HG03457 (cell line): Measurements from ENCODE around the gene TECRL.

Experiments
- ATAC-seq: cut with Tn5 transposase; IDR thresholded peaks from one replicate; pipeline ENCODE4 v1.9.1; 2021; ENCODE audit warnings: moderate number of reproducible peaks; ENCODE audit not compliant: unreplicated experiment

Gene TECRL

GRCh38 chr4:64409300-64409699, at the start of gene TECRL:
Gene TECRL (minus strand): TSS chr4:64409450. CDS start chr4:64409351, 99 bp downstream.
- ATAC-seq = no peak

- ATAC-seq = no peak
Observed at GRCh38 chr4:64432674-64433073, 23.4 kb upstream of the TECRL start.

GRCh38 chr4:64430933-64431332, 21.7 kb upstream of the TECRL start:
- ATAC-seq = no peak

GRCh38 chr4:64417974-64418373, 8.7 kb upstream of the TECRL start:
- no peak for ATAC-seq

GRCh38 chr4:64407000-64407399, 2.2 kb downstream of the TECRL start:
- ATAC-seq = no peak

- ATAC-seq = no peak
Observed at GRCh38 chr4:64405761-64406160, 3.5 kb downstream of the TECRL start.

DNA sequence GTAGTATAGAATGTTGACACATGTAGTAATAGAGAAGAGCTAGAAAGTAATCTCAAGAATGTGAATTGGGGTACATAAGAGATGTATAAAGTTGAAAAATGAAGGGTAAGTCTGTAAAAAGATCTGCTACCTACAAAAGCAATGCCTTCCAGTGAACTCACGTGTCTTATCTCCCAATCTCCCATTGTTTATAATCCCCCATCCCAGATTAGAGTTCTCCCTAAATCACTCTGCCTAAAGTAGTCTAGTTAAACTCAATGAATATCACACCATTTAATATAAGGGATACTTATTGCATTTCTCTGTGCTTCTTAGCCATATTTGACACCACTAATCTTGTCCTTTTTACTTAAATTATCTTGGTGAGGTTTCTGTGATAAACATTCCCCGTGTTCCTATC, 6.6 kb downstream of the TECRL start:
- no peak for ATAC-seq

DNA sequence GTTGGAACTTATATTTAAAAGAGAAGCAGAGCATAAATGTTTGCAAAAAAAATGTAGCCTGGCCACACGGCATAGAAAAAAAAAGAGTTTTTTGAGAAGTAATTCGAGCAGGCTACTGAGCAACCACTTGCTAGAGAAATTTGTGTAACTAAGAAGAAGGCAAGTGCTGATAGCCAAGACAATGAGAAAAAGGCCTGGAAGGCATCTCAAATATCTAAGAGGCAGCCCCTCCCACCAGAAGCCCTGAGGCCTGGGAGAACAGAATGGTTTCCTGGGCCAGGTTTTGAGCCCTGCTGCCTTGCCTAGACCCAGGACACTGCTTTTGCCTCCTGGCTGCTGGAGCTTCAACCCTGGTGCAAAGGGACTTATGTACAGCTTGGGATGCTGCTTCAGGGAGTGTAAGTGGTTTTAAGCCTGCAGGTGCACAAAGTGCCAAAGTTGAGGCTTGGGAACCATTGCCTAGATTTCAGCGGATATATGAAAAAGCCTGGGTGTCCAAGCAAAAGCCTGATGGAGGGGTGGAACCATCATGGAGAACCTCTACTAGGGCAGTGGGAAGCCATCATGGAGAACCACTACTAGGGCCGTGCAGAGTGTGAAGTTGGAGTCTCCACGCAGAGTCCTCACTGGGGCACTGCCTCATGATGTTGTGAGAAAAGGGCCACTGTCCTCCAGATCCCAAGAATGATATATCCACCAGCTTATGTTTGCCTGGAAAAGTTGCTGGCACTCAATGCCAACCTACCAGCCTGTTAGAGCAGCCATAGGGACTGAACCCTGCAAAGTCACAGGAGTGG, 9.7 kb downstream of the TECRL start:
- no peak for ATAC-seq

- ATAC-seq = no peak
Observed at GRCh38 chr4:64394469-64394868, 14.8 kb downstream of the TECRL start.

GRCh38 chr4:64388252-64388651, 21.0 kb downstream of the TECRL start:
- no peak for ATAC-seq

GRCh38 chr4:64385220-64385619, 24.0 kb downstream of the TECRL start:
- ATAC-seq = no peak

DNA sequence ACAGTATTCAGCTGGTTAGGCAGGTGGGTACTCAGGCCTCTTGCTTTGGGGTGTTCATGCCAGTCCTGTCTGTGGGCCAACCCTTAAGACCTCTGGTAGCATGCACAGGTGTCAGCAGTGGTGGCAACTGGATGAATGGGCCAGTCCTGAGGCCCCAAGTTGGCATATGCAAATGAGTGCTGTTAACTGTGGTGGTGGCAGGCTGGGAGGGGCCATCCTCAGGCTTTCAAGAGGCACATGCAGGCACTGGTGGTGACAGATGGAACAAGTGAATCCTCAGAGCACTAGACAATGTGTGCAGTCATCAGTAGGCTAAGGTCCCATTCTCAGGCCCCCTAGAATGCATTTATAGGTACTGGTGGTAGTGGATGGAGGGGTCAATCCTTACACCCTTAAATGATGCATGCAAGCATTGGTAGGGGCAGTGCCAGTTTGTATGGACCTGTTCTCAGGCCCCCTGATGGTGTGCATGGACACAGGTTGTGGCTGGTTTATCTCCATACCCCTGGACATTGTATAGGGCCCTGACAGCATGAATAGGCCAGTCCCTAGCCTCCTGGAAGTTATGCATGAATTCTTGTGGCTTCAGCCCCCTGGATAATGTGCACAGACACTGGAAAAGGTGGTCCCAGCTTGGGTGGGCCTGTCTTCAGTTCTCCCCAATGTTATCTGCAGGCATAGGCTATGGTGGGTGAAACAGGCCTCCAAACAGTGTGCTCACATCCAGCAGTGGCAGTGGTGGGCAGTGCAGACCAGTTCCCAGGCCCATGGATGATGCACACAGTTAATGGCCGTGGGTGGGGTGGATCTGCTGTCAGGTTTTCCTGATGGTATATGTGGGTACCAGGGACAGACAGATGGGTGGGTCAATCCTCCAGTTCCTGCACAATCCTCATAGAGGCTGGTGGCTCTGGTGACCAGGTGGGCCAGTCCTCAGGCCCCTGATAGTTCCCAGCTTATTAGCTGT, 24.7 kb downstream of the TECRL start:
- no peak for ATAC-seq

DNA sequence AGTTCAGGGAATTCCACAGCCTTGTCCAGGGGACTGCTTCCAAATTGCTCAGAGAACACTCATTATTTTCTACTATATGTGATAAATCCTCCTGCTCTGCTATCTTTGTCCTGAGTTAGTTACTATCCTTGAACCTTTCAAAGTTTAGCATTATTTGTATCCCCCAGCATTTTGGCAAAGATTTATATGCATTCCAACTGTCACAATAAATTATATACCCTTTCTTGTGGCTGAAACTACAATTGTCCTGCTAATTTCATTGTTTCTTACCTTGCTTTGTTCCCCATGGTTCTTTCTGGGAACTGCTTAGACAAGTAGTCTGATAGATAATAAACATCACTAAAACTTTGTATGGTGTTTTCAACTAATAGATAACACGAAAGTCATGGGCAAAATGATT, 40.5 kb downstream of the TECRL start:
- ATAC-seq = no peak

- ATAC-seq = no peak
Observed at GRCh38 chr4:64361399-64361740, 47.9 kb downstream of the TECRL start.

DNA sequence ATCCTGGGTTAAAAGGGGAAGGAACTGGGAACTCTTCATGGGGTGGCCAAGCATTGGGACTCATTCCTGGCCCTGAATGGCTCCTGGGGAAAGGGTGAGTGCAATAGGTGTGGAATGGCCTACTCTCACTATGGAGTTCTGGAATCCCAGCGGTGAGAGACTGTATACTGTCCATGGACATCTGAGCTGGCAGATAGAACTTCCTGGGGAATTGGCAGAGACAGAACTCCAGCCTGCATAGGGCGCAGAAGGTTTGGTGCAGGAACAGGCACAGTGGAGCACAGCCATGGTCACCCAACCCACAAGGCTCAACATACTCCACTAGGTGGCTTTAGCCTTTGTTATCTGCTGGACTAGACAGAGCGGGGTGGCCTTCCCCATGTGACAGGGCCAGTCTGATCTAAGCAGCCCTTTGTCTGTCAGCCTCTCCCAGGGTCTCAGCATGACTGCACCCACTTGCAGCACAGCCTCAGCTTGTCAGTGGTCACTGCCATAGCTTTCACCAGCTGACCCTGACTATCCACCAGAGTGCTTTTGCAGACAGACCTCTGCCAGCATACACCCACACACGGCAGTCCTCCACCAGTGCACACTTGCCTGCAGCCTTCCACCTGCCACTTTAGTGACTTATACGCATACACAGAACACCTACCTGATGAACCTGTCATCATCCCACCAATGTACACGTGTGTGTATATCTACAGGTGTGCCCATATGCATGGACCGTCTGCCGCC, 48.4 kb downstream of the TECRL start:
- no peak for ATAC-seq

GRCh38 chr4:64359489-64359888, 49.8 kb downstream of the TECRL start:
- ATAC-seq = no peak

GRCh38 chr4:64353904-64354303, 55.3 kb downstream of the TECRL start:
- no peak for ATAC-seq

DNA sequence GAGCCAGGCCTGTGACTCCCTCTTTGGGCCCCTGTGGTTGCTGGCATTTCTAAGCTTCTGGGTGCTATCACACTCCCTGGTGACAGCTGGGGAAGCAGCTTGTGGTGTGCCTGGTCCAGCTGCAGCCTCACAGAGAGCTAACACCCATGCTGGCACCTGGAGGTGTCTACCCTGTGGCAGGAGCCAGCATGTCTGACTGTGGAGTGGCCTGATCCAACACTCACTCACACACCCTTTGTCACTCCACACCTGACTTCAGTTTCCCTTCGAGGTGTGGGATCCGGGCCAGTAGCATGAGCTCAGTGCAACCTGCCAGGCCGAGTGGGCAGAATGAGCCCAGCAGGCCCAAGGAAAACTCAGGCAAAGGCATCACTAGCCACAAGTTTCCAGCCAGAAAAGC, 67.5 kb downstream of the TECRL start:
- no peak for ATAC-seq

- ATAC-seq = no peak
Observed at GRCh38 chr4:64340218-64341110, 68.8 kb downstream of the TECRL start.

- no peak for ATAC-seq
Observed at GRCh38 chr4:64334964-64335363, 74.3 kb downstream of the TECRL start.
